Endothelial cell of umbilical vein (primary cell): ENCODE measurements around the gene TENT5C. TPM values are rescaled to one million over a fixed set of nuclear protein-coding genes. Genes with fewer than 3 reads are reported as not detected.

Experiments
- BruUV-seq: library from RNA; stranded (reverse); fragments of 400-500 nt; replicated peaks from 2 replicates; lab custom pipeline; 2021; lab: Mats Ljungman, UMichigan
- CTCF ChIA-PET: fragments of 300-600, 350-600 bp; sonication (Branson Sonifier 250); formaldehyde crosslinking; loops from one replicate; lab custom pipeline; 2021; ENCODE audit warnings: antibody characterized with exemption, inconsistent platforms; lab: Charles Lee
- POLR2A ChIA-PET: fragments of 300-600, 350-600 bp; sonication (Branson Sonifier 250); formaldehyde crosslinking; loops from one replicate; lab custom pipeline; 2021; ENCODE audit warnings: antibody characterized with exemption, inconsistent platforms; lab: Charles Lee
- DNase-seq: peaks from one replicate; pipeline ENCODE4 v3.0.0-alpha.2; 2011; ENCODE audit warnings: low read depth, low spot score
- FAIRE-seq: peaks from 2 replicates; lab custom pipeline; 2011; peaks lifted over from hg19 to GRCh38; lab: Jason Lieb, UNC
- H2AFZ ChIP-seq: 2 replicates; pipeline ENCODE4 v1.6.0; 2012; ENCODE audit warnings: low read depth, low read length, control low read depth, inconsistent platforms
- H3K27ac ChIP-seq: 2 replicates; pipeline ENCODE4 v1.5.1; 2011; ENCODE audit warnings: low read depth, mild to moderate bottlenecking, control low read depth, low read length, moderate library complexity; ENCODE audit not compliant: insufficient read depth
- H3K27me3 ChIP-seq, 2 experiments: 2 replicates each; pipeline versions ENCODE4 v1.6.0 to v1.6.1; 2011; ENCODE audit warnings: low read length in 2 of 2, mixed read lengths in 1 of 2; ENCODE audit not compliant: control insufficient read depth in 2 of 2, insufficient read depth in 2 of 2
- H3K36me3 ChIP-seq, 2 experiments: 2 replicates in 1 of 2; 3 replicates in 1 of 2; pipeline ENCODE4 v1.5.1; 2011; ENCODE audit warnings: low read length in 2 of 2, mild to moderate bottlenecking in 1 of 2, moderate library complexity in 1 of 2; ENCODE audit not compliant: control insufficient read depth in 2 of 2, insufficient read depth in 2 of 2; ENCODE audit errors: extremely low read depth in 1 of 2
- H3K4me1 ChIP-seq: 3 replicates; pipeline ENCODE4 v1.5.1; 2011; ENCODE audit warnings: mild to moderate bottlenecking, low read length; ENCODE audit not compliant: control insufficient read depth, insufficient read depth; ENCODE audit errors: extremely low read depth
- H3K4me2 ChIP-seq: 2 replicates; pipeline ENCODE4 v1.6.1; 2011; ENCODE audit warnings: low read length, control low read depth, mixed read lengths; ENCODE audit not compliant: insufficient read depth
- H3K4me3 ChIP-seq, 3 experiments: fragments of 200-600 bp in 1 of 3; sonication (generic), shearing (Covaris generic) in 1 of 3; replicated peaks in 1 of 3; 2 replicates each; pipeline ENCODE4 v1.5.1; 2011 to 2016; ENCODE audit warnings: control low read depth in 3 of 3, low read length in 3 of 3, mild to moderate bottlenecking in 2 of 3, inconsistent platforms in 1 of 3, low read depth in 1 of 3, moderate library complexity in 1 of 3; ENCODE audit not compliant: insufficient read depth in 1 of 3
- H3K79me2 ChIP-seq: 2 replicates; pipeline ENCODE4 v1.6.0; 2012; ENCODE audit warnings: low read length, inconsistent platforms; ENCODE audit not compliant: control insufficient read depth, insufficient read depth
- H3K9ac ChIP-seq: replicated peaks from 2 replicates; pipeline ENCODE3; 2011; ENCODE audit warnings: low read length, control low read depth; ENCODE audit not compliant: insufficient read depth; ENCODE audit errors: extremely low read depth
- H3K9me1 ChIP-seq: replicated peaks from 3 replicates; pipeline ENCODE4 v1.6.0; 2011; ENCODE audit warnings: mild to moderate bottlenecking, low read length; ENCODE audit not compliant: control insufficient read depth, insufficient read depth; ENCODE audit errors: extremely low read depth
- H3K9me3 ChIP-seq: replicated peaks from 2 replicates; pipeline ENCODE4 v1.5.1; 2012; ENCODE audit warnings: low read length, inconsistent platforms; ENCODE audit not compliant: control insufficient read depth, insufficient read depth
- H4K20me1 ChIP-seq: replicated peaks from 2 replicates; pipeline ENCODE3; 2011; ENCODE audit warnings: mild to moderate bottlenecking, low read length; ENCODE audit not compliant: control insufficient read depth, insufficient read depth; ENCODE audit errors: extremely low read depth
- EZH2 ChIP-seq: IDR thresholded peaks from 2 replicates; pipeline ENCODE4 v1.6.1; 2012; ENCODE audit warnings: borderline replicate concordance, low read depth, mild to moderate bottlenecking, moderate library complexity, low read length, inconsistent platforms; ENCODE audit not compliant: severe bottlenecking
- FOS ChIP-seq: IDR thresholded peaks from 2 replicates; pipeline ENCODE4 v1.6.1; 2011; ENCODE audit warnings: mild to moderate bottlenecking, low read length, moderate library complexity, borderline replicate concordance; ENCODE audit not compliant: insufficient read depth
- GATA2 ChIP-seq: IDR thresholded peaks from 2 replicates; pipeline ENCODE4 v1.7.0; 2011; ENCODE audit warnings: low read depth, mild to moderate bottlenecking, moderate library complexity, mixed read lengths, low read length; ENCODE audit not compliant: insufficient read length, insufficient read depth
- JUN ChIP-seq: IDR thresholded peaks from 2 replicates; pipeline ENCODE4 v1.6.1; 2011; ENCODE audit warnings: borderline replicate concordance, low read depth; ENCODE audit not compliant: insufficient read length, insufficient read depth
- MYC ChIP-seq: IDR thresholded peaks from one replicate; pipeline ENCODE4 v1.6.1; 2011; ENCODE audit warnings: mild to moderate bottlenecking, low read depth, low read length
- POLR2A ChIP-seq: IDR thresholded peaks from 2 replicates; pipeline ENCODE4 v1.6.1; 2012; ENCODE audit warnings: low read depth, mild to moderate bottlenecking, control low read depth, low read length
- POLR2AphosphoS5 ChIP-seq: IDR thresholded peaks from 2 replicates; pipeline ENCODE4 v1.6.1; 2012; ENCODE audit warnings: low read depth, mild to moderate bottlenecking, control low read depth, low read length, moderate library complexity; ENCODE audit not compliant: insufficient read depth
- dilution Hi-C: fragments of 300-500 bp; cut with MboI; formaldehyde crosslinking; loops from one replicate; pipeline ENCODE4 v1.15.0; 2019; ENCODE audit warnings: low sequenced_read_pairs; ENCODE audit not compliant: extremely low pct_ligation_motif_present
- intact Hi-C: fragments of 100-400 bp; cut with micrococcal nuclease; formaldehyde crosslinking; loops from one replicate; pipeline ENCODE4 v1.10.0; 2022
- polyA plus RNA-seq, 4 experiments: library from polyadenylated mRNA; depleted of rRNA in 3 of 4; stranded (reverse) in 3 of 4; unstranded in 1 of 4; fragments of >200 nt; gene quantifications; 2 replicates each; pipeline versions ENCODE4 v1.2.1 to v1.2.3, GENCODE V29; 2011 to 2012; ENCODE audit warnings: missing spikeins in 1 of 4
- total RNA-seq: library from RNA; stranded (reverse); gene quantifications from 2 replicates; pipeline ENCODE4 v1.2.3, GENCODE V29; 2021
- TF ChIP-seq, protein P1 (sequence below), 2 donors: IDR thresholded peaks; 1 replicate in 1 of 2; 2 replicates in 1 of 2; pipeline ENCODE4 v1.5.1; 2011; ENCODE audit warnings: low read length in 2 of 2, mild to moderate bottlenecking in 2 of 2, moderate library complexity in 2 of 2, control low read depth in 1 of 2, inconsistent platforms in 1 of 2, low read depth in 1 of 2; ENCODE audit not compliant: insufficient read depth in 1 of 2; ENCODE audit errors: extremely low read depth in 1 of 2
- TF ChIP-seq, protein P2 (sequence below): IDR thresholded peaks from 2 replicates; pipeline ENCODE4 v1.6.1; 2011; ENCODE audit not compliant: insufficient read depth, insufficient read length

The TENT5C gene
- total and polyA plus RNA-seq, 2 donors (not counting 3 experiments of a cell fraction or from before 2014, with no cell fraction given) = 0.06 to 0.22 TPM

DNA sequence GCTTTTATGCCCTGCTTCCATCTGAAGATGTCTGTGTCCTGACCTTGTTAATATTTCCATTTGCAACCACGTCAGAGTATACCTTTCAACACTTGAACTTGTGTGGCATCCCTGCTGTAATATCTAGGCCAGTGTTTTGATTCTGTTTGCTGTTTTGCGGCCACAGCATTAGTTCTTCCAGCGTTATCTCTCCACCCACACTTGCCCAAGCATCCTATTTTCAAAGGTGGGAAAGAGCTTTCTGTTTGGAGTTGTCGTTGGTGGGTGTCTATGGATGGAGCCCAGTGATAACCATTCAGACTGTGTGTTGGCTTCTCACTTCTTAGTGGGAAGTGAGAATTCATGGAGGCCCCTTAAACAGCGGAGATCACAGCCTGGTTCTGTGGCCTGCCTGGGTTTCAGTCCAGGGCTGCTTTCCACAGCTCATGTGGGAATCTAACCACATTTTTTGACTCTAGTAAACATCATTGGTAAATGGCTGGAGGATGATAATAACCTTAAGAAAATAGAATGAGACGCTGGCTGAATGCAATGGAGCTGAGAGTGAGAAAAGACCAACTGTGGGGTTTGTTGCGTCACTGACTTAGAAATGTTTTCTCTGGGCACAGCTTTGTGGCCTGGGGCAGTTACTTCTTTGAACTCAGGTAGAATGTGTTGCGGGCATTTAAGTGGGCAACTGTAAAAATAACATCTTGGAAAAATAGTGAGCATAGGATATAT is 7.6 kb downstream of the TENT5C start:
- Histone ChIP-seq H4K20me1 (no peaks in the 10 kb centered on the region), H3K9ac (no peak overlapping the region), H3K27ac (no peak overlapping the region), H3K79me2 (no peaks in the 10 kb centered on the region), H3K4me3 (no peak overlapping the region), H3K27me3 (peaks cover 9 to 11% of the 10 kb centered on the region in 2 experiments), H3K9me1 (no peaks in the 10 kb centered on the region), H3K9me3 (no peaks in the 10 kb centered on the region), H3K4me2 (no peak overlapping the region), H2AFZ (no peak overlapping the region), H3K4me1 (no peaks in the 10 kb centered on the region), H3K36me3 (no peaks in the 10 kb centered on the region)
- TF ChIP-seq POLR2AphosphoS5 = no peak
- no peak for TF ChIP-seq FOS
- intact Hi-C loops (no loop called here), dilution Hi-C loops (no loop called here)
- ChIA-PET CTCF (interaction anchor here (1.0 to 1.8 kb wide), 3 partner anchors 11 to 141 kb away, joined by 3 to 9 read pairs (median 3); no protein-coding TSS in a partner anchor), POLR2A (no interaction called here)
- DNase-seq = no peak
- no TSS peak for BruUV-seq
- no peak for FAIRE-seq

DNA sequence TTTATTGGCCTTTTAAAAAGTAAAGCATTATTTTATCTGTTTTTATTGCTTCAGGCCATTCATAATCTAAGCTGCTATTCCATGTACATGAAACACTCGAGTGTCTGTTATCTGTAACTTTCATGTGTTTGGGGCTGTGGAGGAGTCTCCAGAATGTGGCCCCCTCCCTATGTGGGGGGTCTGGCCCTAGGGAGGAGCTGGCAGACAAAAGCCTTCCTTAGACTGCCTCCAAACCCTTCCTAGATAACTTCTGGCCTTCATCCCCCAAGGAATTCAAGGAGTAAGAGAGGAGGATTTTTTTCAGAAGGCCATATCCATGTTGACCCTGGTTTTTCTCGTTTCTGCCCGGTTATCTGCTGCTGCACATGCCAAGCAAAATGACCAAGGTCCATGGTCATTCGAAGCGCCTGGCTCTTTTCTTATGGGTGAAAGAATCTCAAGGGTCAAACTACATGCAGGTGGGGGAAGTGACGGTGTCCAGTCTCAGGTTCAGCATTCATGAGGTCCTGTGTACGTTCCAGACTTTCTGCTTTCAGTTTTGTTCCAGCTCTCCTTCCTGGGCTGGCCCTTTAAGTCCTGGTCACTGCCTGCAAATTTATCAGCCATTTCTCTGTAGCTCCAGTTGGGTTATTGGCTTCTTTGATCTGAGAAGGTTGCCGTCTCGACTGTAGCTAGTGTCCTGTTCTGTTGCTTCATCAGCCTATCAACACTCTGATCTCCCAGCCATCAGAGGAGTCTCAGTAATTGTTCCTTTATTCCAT is 8.3 kb downstream of the TENT5C start:
- H3K9me1 ChIP-seq = no peaks in the 10 kb centered on the region
- intact Hi-C loops (no loop called here), dilution Hi-C loops (no loop called here)
- H3K9me3 ChIP-seq = no peaks in the 10 kb centered on the region
- no peak for TF ChIP-seq FOS
- no peak for TF ChIP-seq JUN
- TF ChIP-seq, protein P1, sequence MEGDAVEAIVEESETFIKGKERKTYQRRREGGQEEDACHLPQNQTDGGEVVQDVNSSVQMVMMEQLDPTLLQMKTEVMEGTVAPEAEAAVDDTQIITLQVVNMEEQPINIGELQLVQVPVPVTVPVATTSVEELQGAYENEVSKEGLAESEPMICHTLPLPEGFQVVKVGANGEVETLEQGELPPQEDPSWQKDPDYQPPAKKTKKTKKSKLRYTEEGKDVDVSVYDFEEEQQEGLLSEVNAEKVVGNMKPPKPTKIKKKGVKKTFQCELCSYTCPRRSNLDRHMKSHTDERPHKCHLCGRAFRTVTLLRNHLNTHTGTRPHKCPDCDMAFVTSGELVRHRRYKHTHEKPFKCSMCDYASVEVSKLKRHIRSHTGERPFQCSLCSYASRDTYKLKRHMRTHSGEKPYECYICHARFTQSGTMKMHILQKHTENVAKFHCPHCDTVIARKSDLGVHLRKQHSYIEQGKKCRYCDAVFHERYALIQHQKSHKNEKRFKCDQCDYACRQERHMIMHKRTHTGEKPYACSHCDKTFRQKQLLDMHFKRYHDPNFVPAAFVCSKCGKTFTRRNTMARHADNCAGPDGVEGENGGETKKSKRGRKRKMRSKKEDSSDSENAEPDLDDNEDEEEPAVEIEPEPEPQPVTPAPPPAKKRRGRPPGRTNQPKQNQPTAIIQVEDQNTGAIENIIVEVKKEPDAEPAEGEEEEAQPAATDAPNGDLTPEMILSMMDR (IDR thresholded peaks at IDR 0.05; ENCODE audit: extremely low read depth in 1 of 2, insufficient read depth in 1 of 2, low read depth in 1 of 2, low read length in 2 of 2) = no peak
- no peak for TF ChIP-seq POLR2AphosphoS5
- TF ChIP-seq EZH2 = no peak
- no peak for TF ChIP-seq MYC
- TF ChIP-seq, protein P2, sequence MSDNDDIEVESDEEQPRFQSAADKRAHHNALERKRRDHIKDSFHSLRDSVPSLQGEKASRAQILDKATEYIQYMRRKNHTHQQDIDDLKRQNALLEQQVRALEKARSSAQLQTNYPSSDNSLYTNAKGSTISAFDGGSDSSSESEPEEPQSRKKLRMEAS = no peak
- TF ChIP-seq GATA2 = no peak
- TF ChIP-seq POLR2A = no peak
- H3K4me2 ChIP-seq = no peak overlapping the region
- H3K9ac ChIP-seq = no peak overlapping the region
- ChIA-PET CTCF (interaction anchor here (1.0 to 1.8 kb wide), 2 partner anchors 73 to 140 kb away, joined by 3 to 9 read pairs; no protein-coding TSS in a partner anchor), POLR2A (no interaction called here)
- BruUV-seq = no TSS peak
- no peak overlapping the region for H3K4me3 ChIP-seq
- no peaks in the 10 kb centered on the region for H3K4me1 ChIP-seq
- peaks cover 5 to 10% of the 10 kb centered on the region in 2 experiments for H3K27me3 ChIP-seq
- no peak for DNase-seq
- FAIRE-seq = no peak
- no peaks in the 10 kb centered on the region for H3K36me3 ChIP-seq
- H4K20me1 ChIP-seq = no peaks in the 10 kb centered on the region
- no peak overlapping the region for H2AFZ ChIP-seq
- H3K27ac ChIP-seq = no peak overlapping the region
- no peaks in the 10 kb centered on the region for H3K79me2 ChIP-seq
